Measurements from ENCODE around the gene PALD1. TPM values are rescaled to one million over a fixed set of nuclear protein-coding genes. Genes with fewer than 3 reads are reported as not detected.

The PALD1 gene
- total and polyA plus RNA-seq, 2 of the 4 experiments (the other 2 are of a cell fraction), result 0.12 to 0.18 TPM

GRCh38 chr10:70561070-70561469 is 82.5 kb downstream of the PALD1 start:
- H3K79me1 ChIP-seq (ENCODE audit: low read depth in 1 of 2, low read length in 2 of 2), result no peaks in the 10 kb centered on the region
- no peak overlapping the region for H3K9ac ChIP-seq (ENCODE audit: low read depth, low read length)
- no peak overlapping the region for H3K27ac ChIP-seq (ENCODE audit: insufficient read depth, low read length)
- H3K36me3 ChIP-seq (ENCODE audit: control insufficient read depth, insufficient read depth, low read length), result no peaks in the 10 kb centered on the region
- no peaks in the 10 kb centered on the region for H4K20me1 ChIP-seq (ENCODE audit: insufficient read depth, low read length)
- H3K4me1 ChIP-seq (ENCODE audit: control insufficient read depth, insufficient read depth, low read length), result peaks cover 3% of the 10 kb centered on the region; the same call in 1 of the 2 replicates
- no TSS peak for BruUV-seq (replicated peaks)
- H4K8ac ChIP-seq (ENCODE audit: low read depth in 2 of 2, low read length in 2 of 2), result no peak overlapping the region
- H2BK20ac ChIP-seq (ENCODE audit: low read depth, low read length), result no peak overlapping the region
- dilution Hi-C loops (cut with HindIII; ENCODE audit: low sequenced_read_pairs, unreplicated experiment) (no loop called here), in situ Hi-C loops (cut with MboI; ENCODE audit: low sequenced_read_pairs) (no loop called here), intact Hi-C loops (cut with micrococcal nuclease) (no loop called here)
- H4K5ac ChIP-seq (ENCODE audit: low read depth, low read length), result no peak overlapping the region
- H2BK5ac ChIP-seq (ENCODE audit: low read depth, low read length, poor library complexity, severe bottlenecking), result no peak overlapping the region
- WGBS, 2 experiments (ENCODE audit: extremely low coverage in 2 of 2, insufficient read length in 1 of 2), result 90% methylated on average over 2 of the region's 10 CpGs; no CpG with 5 or more reads in 1 of the 2 experiments
- no peak overlapping the region for H2BK120ac ChIP-seq (ENCODE audit: low read depth, low read length)
- H2AK5ac ChIP-seq (ENCODE audit: low read depth, low read length), result no peak overlapping the region
- H2AFZ ChIP-seq (replicated peaks; ENCODE audit: low read length, poor library complexity), result no peak overlapping the region
- H3K4me3 ChIP-seq (ENCODE audit: insufficient read depth, low read depth, low read length), result no peak overlapping the region
- H3K4me2 ChIP-seq (ENCODE audit: low read depth, low read length), result no peak overlapping the region
- TF ChIP-seq MAZ (IDR thresholded peaks at IDR 0.05; ENCODE audit: borderline replicate concordance, low read depth, low read length) (no peak), ELK1 (IDR thresholded peaks at IDR 0.05; ENCODE audit: borderline replicate concordance, low read depth, low read length) (no peak), MAFK (IDR thresholded peaks at IDR 0.05; ENCODE audit: low read depth, low read length) (no peak), NFE2L2 (IDR thresholded peaks at IDR 0.05; ENCODE audit: low read depth, low read length) (no peak), RAD21 (IDR thresholded peaks at IDR 0.05; ENCODE audit: low read length) (no peak), CHD1 (IDR thresholded peaks at IDR 0.05; ENCODE audit: low read depth, low read length) (no peak), USF2 (IDR thresholded peaks at IDR 0.05; ENCODE audit: low read depth, low read length) (no peak), CEBPB (IDR thresholded peaks at IDR 0.05; ENCODE audit: low read depth, low read length) (no peak), POLR2A (IDR thresholded peaks at IDR 0.05; ENCODE audit: low read depth, low read length) (no peak), SMC3 (IDR thresholded peaks at IDR 0.05; ENCODE audit: low read depth, low read length) (no peak), MXI1 (IDR thresholded peaks at IDR 0.05; ENCODE audit: borderline replicate concordance, low read depth, low read length) (no peak), RFX5 (IDR thresholded peaks at IDR 0.05; ENCODE audit: low read depth, low read length) (no peak), RCOR1 (IDR thresholded peaks at IDR 0.05; ENCODE audit: insufficient replicate concordance, low read length) (no peak), CTCF (conservative IDR thresholded peaks at IDR 0.05; ENCODE audit: low read depth, low read length) (no peak), BHLHE40 (IDR thresholded peaks at IDR 0.05; ENCODE audit: low read depth, low read length) (no peak), FOS (IDR thresholded peaks at IDR 0.05; ENCODE audit: low read depth, low read length) (no peak)
- H3K18ac ChIP-seq (ENCODE audit: low read depth, low read length), result no peak overlapping the region
- CTCF ChIA-PET, result no interaction called here
- H3K9me3 ChIP-seq (ENCODE audit: control insufficient read depth, insufficient read depth, low read length), result no peaks in the 10 kb centered on the region
- POLR2A ChIA-PET (ENCODE audit: unreplicated experiment), result no interaction called here
- no peak overlapping the region for H3K14ac ChIP-seq (replicated peaks; ENCODE audit: low read depth, low read length)
- no peaks in the 10 kb centered on the region for H3K9me1 ChIP-seq (ENCODE audit: insufficient read depth, low read length)
- peaks cover 16% of the 10 kb centered on the region for H3K27me3 ChIP-seq (ENCODE audit: control insufficient read depth, insufficient read depth, low read length)
- H3K4ac ChIP-seq (ENCODE audit: low read depth, low read length), result no peak overlapping the region
- no peak for ATAC-seq (ENCODE audit: low read depth)
- no peak overlapping the region for H3K23ac ChIP-seq (ENCODE audit: low read depth, low read length)
- DNase-seq, result no peak
- H4K91ac ChIP-seq (ENCODE audit: insufficient read depth, low read depth, low read length), result no peak overlapping the region
- no peak overlapping the region for H3K56ac ChIP-seq (ENCODE audit: extremely low read depth, insufficient read depth, low read length)
- H2BK15ac ChIP-seq (ENCODE audit: low read depth, low read length), result no peak overlapping the region
- H2AK9ac ChIP-seq (replicated peaks; ENCODE audit: low read depth, low read length, poor library complexity), result no peak overlapping the region

Measured in IMR-90 (cell line).